Adrenal gland (tissue), 5 donors: ENCODE data around the gene UQCC5.

Experiments used
- CTCF ChIP-seq, 6 experiments: fragments of 450-650 bp in 4 of 6; fragments of 200-600 bp in 2 of 6; sonication (generic) in 1 of 6; IDR thresholded peaks; 1 replicate in 5 of 6; 2 replicates in 1 of 6; pipeline versions ENCODE4 v1.5.1 to v1.8.0; 2016 to 2021; ENCODE audit warnings: antibody characterized with exemption in 6 of 6, mild to moderate bottlenecking in 2 of 6, moderate library complexity in 1 of 6
- POLR2A ChIP-seq, 2 donors: fragments of 450-650 bp; IDR thresholded peaks; one replicate each; pipeline ENCODE4 v1.6.1; 2017; ENCODE audit warnings: antibody characterized with exemption in 2 of 2, mild to moderate bottlenecking in 2 of 2, moderate library complexity in 1 of 2
- donor health status: DM: no; HTN: no; CAD: no.

DNA sequence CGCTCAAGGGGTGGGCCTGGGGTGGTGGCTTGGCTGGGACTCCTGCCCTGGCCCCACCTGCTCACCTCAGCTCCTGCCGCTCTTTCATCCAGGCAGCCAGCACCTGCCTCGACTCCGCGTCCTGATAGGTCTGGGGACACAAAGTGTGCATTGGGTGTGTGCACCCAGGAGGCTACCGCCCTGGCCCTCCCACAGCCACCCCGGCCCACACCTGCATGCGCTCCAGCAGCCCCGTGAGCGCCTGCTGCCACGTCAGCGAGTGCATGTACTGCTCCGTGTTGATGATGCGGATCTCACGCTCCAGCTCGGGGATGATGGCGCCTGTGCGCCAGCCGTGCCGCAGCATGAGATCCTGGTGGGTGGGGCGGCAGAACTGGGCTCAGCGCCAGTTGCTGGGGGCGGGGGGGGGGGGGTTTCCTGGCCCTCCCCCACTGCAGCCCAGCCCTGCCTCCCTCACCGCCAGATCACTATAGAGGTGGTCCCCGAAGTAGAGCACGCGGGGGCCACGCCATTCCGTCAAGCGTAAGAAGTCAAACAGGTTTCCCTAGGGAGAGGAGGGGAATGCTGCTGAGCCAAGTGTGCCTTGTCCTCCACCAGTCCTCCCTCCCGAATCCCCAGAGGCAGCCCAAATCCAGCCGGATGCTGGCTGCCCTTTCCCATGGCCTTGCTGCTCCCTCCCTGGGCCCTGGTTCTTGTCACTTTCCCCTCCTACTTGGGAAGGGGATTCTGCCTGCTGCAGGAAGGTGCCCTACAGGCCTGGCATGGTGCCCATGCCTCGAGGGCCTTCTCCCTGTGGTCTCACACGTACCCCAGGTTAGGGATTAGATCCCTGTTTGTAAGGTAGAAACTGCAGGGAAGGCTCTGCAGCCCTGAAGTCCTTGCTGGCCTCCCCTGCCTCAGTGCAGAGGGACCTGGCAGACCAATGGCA lies 11.4 kb upstream of the UQCC5 start:
- TF ChIP-seq POLR2A (IDR thresholded peaks at IDR 0.05) (no peak), CTCF (IDR thresholded peaks at IDR 0.05) (no peak)
